Caco-2 (cell line): ENCODE measurements around the gene MC3R. TPM values are rescaled to one million over a fixed set of nuclear protein-coding genes. Genes with fewer than 3 reads are reported as not detected.

Experiments
- BruUV-seq: library from RNA; stranded (reverse); fragments of 400-500 nt; replicated peaks from 2 replicates; lab custom pipeline; 2021; lab: Mats Ljungman, UMichigan
- CTCF ChIA-PET: fragments of 300-600 bp; sonication (Branson Sonifier 250); formaldehyde crosslinking; loops from one replicate; lab custom pipeline; 2022; ENCODE audit warnings: antibody characterized with exemption; lab: Charles Lee
- POLR2A ChIA-PET: fragments of 300-600 bp; sonication (Branson Sonifier 250); formaldehyde crosslinking; loops from one replicate; lab custom pipeline; 2022; ENCODE audit warnings: antibody characterized with exemption; lab: Charles Lee
- DNase-seq, 2 experiments: peaks; one replicate each; pipeline versions ENCODE4 v3.0.0 to v3.0.0-alpha.2; 2020 to 2022
- H3K27me3 ChIP-seq: replicated peaks from 2 replicates; pipeline ENCODE4 v1.6.0; 2011; ENCODE audit warnings: low read length; ENCODE audit not compliant: control insufficient read depth, insufficient read depth
- H3K36me3 ChIP-seq: 2 replicates; pipeline ENCODE4 v1.5.1; 2011; ENCODE audit warnings: low read length; ENCODE audit not compliant: control insufficient read depth, insufficient read depth
- H3K4me1 ChIP-seq: fragments of 250-450 bp; sonication (Bioruptor Pico); 2 replicates; pipeline ENCODE4 v1.5.1; 2020; ENCODE audit warnings: mild to moderate bottlenecking
- H3K4me3 ChIP-seq: 2 replicates; pipeline ENCODE4 v1.5.1; 2011; ENCODE audit warnings: low read depth, mild to moderate bottlenecking, control low read depth, low read length
- H3K9me3 ChIP-seq: fragments of 250-450 bp; sonication (Bioruptor Pico); 2 replicates; pipeline ENCODE4 v1.5.1; 2020; ENCODE audit warnings: mild to moderate bottlenecking, moderate library complexity
- H3K27ac Mint-ChIP-seq: one replicate; pipeline ENCODE4 v1.8.0; 2022; ENCODE audit warnings: mixed read lengths; ENCODE audit not compliant: unreplicated experiment
- H3K27me3 Mint-ChIP-seq: one replicate; pipeline ENCODE4 v1.8.0; 2022; ENCODE audit warnings: mixed read lengths; ENCODE audit not compliant: insufficient read depth, unreplicated experiment
- H3K36me3 Mint-ChIP-seq: one replicate; pipeline ENCODE4 v1.8.0; 2022; ENCODE audit warnings: mild to moderate bottlenecking, mixed read lengths; ENCODE audit not compliant: insufficient read depth, unreplicated experiment
- H3K4me1 Mint-ChIP-seq: one replicate; pipeline ENCODE4 v1.8.0; 2022; ENCODE audit warnings: low read depth, mixed read lengths; ENCODE audit not compliant: unreplicated experiment
- H3K4me3 Mint-ChIP-seq: one replicate; pipeline ENCODE4 v1.8.0; 2022; ENCODE audit warnings: mild to moderate bottlenecking, moderate library complexity, mixed read lengths; ENCODE audit not compliant: unreplicated experiment
- H3K9me3 Mint-ChIP-seq: one replicate; pipeline ENCODE4 v1.8.0; 2022; ENCODE audit warnings: mixed read lengths; ENCODE audit not compliant: unreplicated experiment
- intact Hi-C: fragments of 100-400 bp; cut with micrococcal nuclease; formaldehyde crosslinking; loops from one replicate; pipeline ENCODE4 v1.10.0; 2022; ENCODE audit not compliant: unreplicated experiment
- total RNA-seq: library from RNA; stranded (reverse); gene quantifications from 2 replicates; pipeline ENCODE4 v1.2.3, GENCODE V29; 2022
- TF ChIP-seq, protein P1 (sequence below), 2 experiments: fragments of 200-600 bp in 1 of 2; IDR thresholded peaks; 1 replicate in 1 of 2; 2 replicates in 1 of 2; pipeline versions ENCODE4 v1.5.1 to v1.8.0; 2011 to 2022; ENCODE audit warnings: antibody characterized with exemption in 1 of 2, control low read depth in 1 of 2, inconsistent platforms in 1 of 2, low read depth in 1 of 2, low read length in 1 of 2, mild to moderate bottlenecking in 1 of 2, moderate library complexity in 1 of 2; ENCODE audit not compliant: insufficient read depth in 1 of 2, severe bottlenecking in 1 of 2, unreplicated experiment in 1 of 2

The MC3R gene
- total RNA-seq, 1 experiment from 2014 or later: not detected

- H3K36me3 Mint-ChIP-seq: no peaks in the 10 kb centered on the region
- no peaks in the 10 kb centered on the region for H3K4me1 Mint-ChIP-seq
- Histone ChIP-seq H3K4me3 (no peak overlapping the region), H3K4me1 (no peaks in the 10 kb centered on the region), H3K36me3 (no peaks in the 10 kb centered on the region), H3K27me3 (no peaks in the 10 kb centered on the region), H3K9me3 (no peaks in the 10 kb centered on the region)
- POLR2A ChIA-PET: no interaction called here
- CTCF ChIA-PET: no interaction called here
- peaks cover 31% of the 10 kb centered on the region for H3K27me3 Mint-ChIP-seq
- no peak overlapping the region for H3K27ac Mint-ChIP-seq
- TF ChIP-seq, protein P1, sequence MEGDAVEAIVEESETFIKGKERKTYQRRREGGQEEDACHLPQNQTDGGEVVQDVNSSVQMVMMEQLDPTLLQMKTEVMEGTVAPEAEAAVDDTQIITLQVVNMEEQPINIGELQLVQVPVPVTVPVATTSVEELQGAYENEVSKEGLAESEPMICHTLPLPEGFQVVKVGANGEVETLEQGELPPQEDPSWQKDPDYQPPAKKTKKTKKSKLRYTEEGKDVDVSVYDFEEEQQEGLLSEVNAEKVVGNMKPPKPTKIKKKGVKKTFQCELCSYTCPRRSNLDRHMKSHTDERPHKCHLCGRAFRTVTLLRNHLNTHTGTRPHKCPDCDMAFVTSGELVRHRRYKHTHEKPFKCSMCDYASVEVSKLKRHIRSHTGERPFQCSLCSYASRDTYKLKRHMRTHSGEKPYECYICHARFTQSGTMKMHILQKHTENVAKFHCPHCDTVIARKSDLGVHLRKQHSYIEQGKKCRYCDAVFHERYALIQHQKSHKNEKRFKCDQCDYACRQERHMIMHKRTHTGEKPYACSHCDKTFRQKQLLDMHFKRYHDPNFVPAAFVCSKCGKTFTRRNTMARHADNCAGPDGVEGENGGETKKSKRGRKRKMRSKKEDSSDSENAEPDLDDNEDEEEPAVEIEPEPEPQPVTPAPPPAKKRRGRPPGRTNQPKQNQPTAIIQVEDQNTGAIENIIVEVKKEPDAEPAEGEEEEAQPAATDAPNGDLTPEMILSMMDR (IDR thresholded peaks at IDR 0.05; ENCODE audit: insufficient read depth in 1 of 2, low read depth in 1 of 2, low read length in 1 of 2, severe bottlenecking in 1 of 2, unreplicated experiment in 1 of 2): peak; percentile 38 to 58
- DNase-seq: peak; percentile 48 to 49
- H3K9me3 Mint-ChIP-seq: no peaks in the 10 kb centered on the region
- no peak overlapping the region for H3K4me3 Mint-ChIP-seq
- BruUV-seq: no TSS peak
- intact Hi-C loops: loop anchor here (5.0 kb wide), 1 partner anchor 108 kb away; the partner anchor contains the start of gene FAM210B
Observed at GRCh38 chr20:56249244-56249955, 868 bp downstream of the MC3R start.

- H3K4me3 Mint-ChIP-seq: no peak overlapping the region
Observed at GRCh38 chr20:56249956-56250355, 1.4 kb downstream of the MC3R start.

GRCh38 chr20:56257604-56258003, 9.1 kb downstream of the MC3R start:
- H3K4me1 ChIP-seq: peaks cover 5% of the 10 kb centered on the region; the same call in 1 of the 2 replicates
- H3K4me3 ChIP-seq: no peak overlapping the region
- H3K9me3 Mint-ChIP-seq: no peaks in the 10 kb centered on the region
- no peak for DNase-seq
- H3K27me3 ChIP-seq: no peaks in the 10 kb centered on the region; the same call in none of the 2 replicates
- TF ChIP-seq, protein P1 (IDR thresholded peaks at IDR 0.05; ENCODE audit: insufficient read depth in 1 of 2, low read depth in 1 of 2, low read length in 1 of 2, severe bottlenecking in 1 of 2, unreplicated experiment in 1 of 2): no peak
- H3K27ac Mint-ChIP-seq: no peak overlapping the region
- ChIA-PET POLR2A (interaction anchor here (0.5 kb wide), 1 partner anchor 79 kb away, joined by 3 read pairs; no protein-coding TSS in a partner anchor), CTCF (no interaction called here)
- no peaks in the 10 kb centered on the region for H3K4me1 Mint-ChIP-seq
- H3K9me3 ChIP-seq: no peaks in the 10 kb centered on the region
- no peaks in the 10 kb centered on the region for H3K36me3 Mint-ChIP-seq
- H3K27me3 Mint-ChIP-seq: peaks cover 30% of the 10 kb centered on the region
- H3K36me3 ChIP-seq: no peaks in the 10 kb centered on the region
- intact Hi-C loops: no loop called here
- H3K4me3 Mint-ChIP-seq: no peak overlapping the region
- no TSS peak for BruUV-seq

More at GRCh38 chr20:56249956-56250355, 1.4 kb downstream of the MC3R start:
- DNase-seq: no peak
- ChIA-PET POLR2A (no interaction called here), CTCF (no interaction called here)
- Mint-ChIP-seq H3K36me3 (no peaks in the 10 kb centered on the region), H3K27ac (no peak overlapping the region), H3K27me3 (peaks cover 31% of the 10 kb centered on the region), H3K4me1 (no peaks in the 10 kb centered on the region), H3K9me3 (no peaks in the 10 kb centered on the region)
- no TSS peak for BruUV-seq
- H3K36me3 ChIP-seq: no peaks in the 10 kb centered on the region
- H3K9me3 ChIP-seq: no peaks in the 10 kb centered on the region
- H3K4me3 ChIP-seq: no peak overlapping the region
- no peaks in the 10 kb centered on the region for H3K27me3 ChIP-seq
- no peaks in the 10 kb centered on the region for H3K4me1 ChIP-seq
- TF ChIP-seq, protein P1 (IDR thresholded peaks at IDR 0.05; ENCODE audit: insufficient read depth in 1 of 2, low read depth in 1 of 2, low read length in 1 of 2, severe bottlenecking in 1 of 2, unreplicated experiment in 1 of 2): no peak
- intact Hi-C loops: loop anchor here (5.0 kb wide), 1 partner anchor 107 kb away; the partner anchor contains the start of gene FAM210B
